Measurements from ENCODE around the gene B3GALNT1. TPM values are rescaled to one million over a fixed set of nuclear protein-coding genes. Genes with fewer than 3 reads are reported as not detected.

Gene B3GALNT1
- total RNA-seq, 4 donors from 2014 or later: 22.3 to 42.2 (median 30.2) TPM

- no peaks in the 10 kb centered on the region for H3K27me3 ChIP-seq
- TF ChIP-seq POLR2A (IDR thresholded peaks at IDR 0.05): no peak
- TF ChIP-seq, protein P1, sequence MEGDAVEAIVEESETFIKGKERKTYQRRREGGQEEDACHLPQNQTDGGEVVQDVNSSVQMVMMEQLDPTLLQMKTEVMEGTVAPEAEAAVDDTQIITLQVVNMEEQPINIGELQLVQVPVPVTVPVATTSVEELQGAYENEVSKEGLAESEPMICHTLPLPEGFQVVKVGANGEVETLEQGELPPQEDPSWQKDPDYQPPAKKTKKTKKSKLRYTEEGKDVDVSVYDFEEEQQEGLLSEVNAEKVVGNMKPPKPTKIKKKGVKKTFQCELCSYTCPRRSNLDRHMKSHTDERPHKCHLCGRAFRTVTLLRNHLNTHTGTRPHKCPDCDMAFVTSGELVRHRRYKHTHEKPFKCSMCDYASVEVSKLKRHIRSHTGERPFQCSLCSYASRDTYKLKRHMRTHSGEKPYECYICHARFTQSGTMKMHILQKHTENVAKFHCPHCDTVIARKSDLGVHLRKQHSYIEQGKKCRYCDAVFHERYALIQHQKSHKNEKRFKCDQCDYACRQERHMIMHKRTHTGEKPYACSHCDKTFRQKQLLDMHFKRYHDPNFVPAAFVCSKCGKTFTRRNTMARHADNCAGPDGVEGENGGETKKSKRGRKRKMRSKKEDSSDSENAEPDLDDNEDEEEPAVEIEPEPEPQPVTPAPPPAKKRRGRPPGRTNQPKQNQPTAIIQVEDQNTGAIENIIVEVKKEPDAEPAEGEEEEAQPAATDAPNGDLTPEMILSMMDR (IDR thresholded peaks at IDR 0.05): no peak
- no peak overlapping the region for H3K4me3 ChIP-seq (replicated peaks in 1 of 3)
- H3K9me3 ChIP-seq: no peaks in the 10 kb centered on the region
- H3K36me3 ChIP-seq: no peaks in the 10 kb centered on the region
- WGBS, 2 donors: 91 to 93% methylated on average over 3 of the region's 3 CpGs
- no peak for DNase-seq
- H3K27ac ChIP-seq: peak overlapping the region; percentile 65 to 83 (median 83)
- H3K4me1 ChIP-seq: peaks cover 16 to 44% of the 10 kb centered on the region in 2 donors
- intact Hi-C loops (cut with DNase I): loop anchor here (10.0 kb wide), 1 partner anchor 107 kb away; no protein-coding TSS in a partner anchor
Observed at GRCh38 chr3:161101609-161102008, 3.5 kb downstream of the B3GALNT1 start.

DNA sequence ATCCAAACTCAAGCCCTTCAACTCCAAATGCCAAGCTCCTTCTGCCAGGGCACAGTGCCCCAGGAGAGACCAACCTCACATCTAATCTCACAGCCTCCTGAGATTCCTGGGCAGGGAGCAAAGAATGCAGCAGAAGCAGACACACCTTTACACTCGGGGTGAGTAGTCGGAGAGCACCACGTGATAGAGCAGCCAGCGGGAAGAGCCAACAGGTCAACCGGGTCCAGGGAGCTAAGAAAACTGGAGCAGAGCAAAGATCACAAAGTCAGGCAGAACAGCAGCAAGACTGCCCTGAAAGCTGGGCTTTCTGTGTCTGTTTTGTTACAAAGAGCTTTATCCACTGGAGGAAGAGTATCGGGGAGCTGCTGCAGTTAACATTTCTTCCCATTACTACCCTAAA is 4.2 kb downstream of the B3GALNT1 start:
- Histone ChIP-seq H3K4me1 (peaks cover 16 to 44% of the 10 kb centered on the region in 2 donors), H3K27ac (peak overlapping the region; percentile 65 to 83 (median 83)), H3K9me3 (no peaks in the 10 kb centered on the region), H3K27me3 (no peaks in the 10 kb centered on the region), H3K4me3 (replicated peaks in 1 of 3) (no peak overlapping the region), H3K36me3 (no peaks in the 10 kb centered on the region)
- intact Hi-C loops (cut with DNase I): loop anchor here (10.0 kb wide), 1 partner anchor 106 kb away; no protein-coding TSS in a partner anchor
- TF ChIP-seq POLR2A (IDR thresholded peaks at IDR 0.05): peak in 1 of 2 donors; percentile 66
- TF ChIP-seq, protein P1 (IDR thresholded peaks at IDR 0.05): no peak
- WGBS, 2 donors: 29 to 47% methylated on average over 5 to 6 of the region's 6 CpGs
- DNase-seq: peak; percentile 89 to 92

DNA sequence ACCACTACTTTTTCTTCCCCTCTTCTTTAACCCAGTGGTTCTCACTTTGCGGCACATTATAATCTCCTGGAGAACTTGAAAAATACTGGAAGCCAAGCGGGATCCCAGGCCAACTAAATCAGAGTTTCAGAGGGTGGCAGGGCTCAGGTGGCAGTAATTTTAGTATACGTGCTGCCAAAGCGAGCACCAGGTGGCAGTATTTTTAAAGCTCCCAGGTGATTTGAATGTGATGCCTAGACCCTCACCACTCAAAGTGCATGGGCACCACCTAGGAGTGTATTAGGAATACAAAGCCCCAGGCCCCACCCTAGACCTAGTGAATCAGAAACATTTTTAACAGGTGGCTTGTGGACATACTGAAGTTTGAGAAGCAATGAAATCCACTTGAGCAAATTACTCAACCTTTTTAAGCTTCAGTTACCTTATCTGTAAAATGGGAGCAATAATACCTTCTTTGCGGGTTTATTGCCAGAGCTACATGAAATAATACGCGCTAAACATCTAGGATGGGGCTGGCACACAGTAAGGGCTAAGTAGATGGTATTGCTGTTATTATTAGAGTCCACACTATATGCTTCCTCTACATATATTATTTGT is 8.3 kb downstream of the B3GALNT1 start:
- H3K4me1 ChIP-seq: peaks cover 10 to 29% of the 10 kb centered on the region in 2 donors
- H3K27ac ChIP-seq: no peak overlapping the region
- no peak overlapping the region for H3K4me3 ChIP-seq (replicated peaks in 1 of 3)
- no peaks in the 10 kb centered on the region for H3K27me3 ChIP-seq
- intact Hi-C loops (cut with DNase I): no loop called here
- TF ChIP-seq, protein P1 (IDR thresholded peaks at IDR 0.05): peak in 3 of 6 experiments; percentile 22 to 33 (median 26)
- no peak for TF ChIP-seq POLR2A (IDR thresholded peaks at IDR 0.05)
- no peaks in the 10 kb centered on the region for H3K36me3 ChIP-seq
- 83 to 87% methylated on average over 7 of the region's 7 CpGs for WGBS, 2 donors
- no peaks in the 10 kb centered on the region for H3K9me3 ChIP-seq
- DNase-seq: peak in 1 of 2 donors; percentile 28

GRCh38 chr3:161093895-161094294 is 11.3 kb downstream of the B3GALNT1 start:
- H3K27me3 ChIP-seq: no peaks in the 10 kb centered on the region
- H3K27ac ChIP-seq: no peak overlapping the region
- no peak for DNase-seq
- H3K36me3 ChIP-seq: no peaks in the 10 kb centered on the region
- H3K9me3 ChIP-seq: no peaks in the 10 kb centered on the region
- peaks cover 0 to 9% of the 10 kb centered on the region in 2 donors for H3K4me1 ChIP-seq
- no peak overlapping the region for H3K4me3 ChIP-seq (replicated peaks in 1 of 3)
- intact Hi-C loops (cut with DNase I): no loop called here
- TF ChIP-seq POLR2A (IDR thresholded peaks at IDR 0.05): no peak
- TF ChIP-seq, protein P1 (IDR thresholded peaks at IDR 0.05): no peak

GRCh38 chr3:161084277-161084676 is 20.9 kb downstream of the B3GALNT1 start:
- Histone ChIP-seq H3K27me3 (no peaks in the 10 kb centered on the region), H3K4me1 (peaks cover 0 to 8% of the 10 kb centered on the region in 2 donors), H3K36me3 (peaks cover 0 to 9% of the 10 kb centered on the region in 2 donors), H3K27ac (no peak overlapping the region), H3K9me3 (no peaks in the 10 kb centered on the region), H3K4me3 (replicated peaks in 1 of 3) (no peak overlapping the region)
- DNase-seq: no peak
- TF ChIP-seq, protein P1 (IDR thresholded peaks at IDR 0.05): no peak
- TF ChIP-seq POLR2A (IDR thresholded peaks at IDR 0.05): no peak
- intact Hi-C loops (cut with DNase I): no loop called here
- WGBS, 2 donors: 80 to 89% methylated on average over 2 of the region's 2 CpGs

Data from thyroid gland (tissue), 4 donors.